ENCODE measurements around the gene SEMA3B.

SEMA3B gene

DNA sequence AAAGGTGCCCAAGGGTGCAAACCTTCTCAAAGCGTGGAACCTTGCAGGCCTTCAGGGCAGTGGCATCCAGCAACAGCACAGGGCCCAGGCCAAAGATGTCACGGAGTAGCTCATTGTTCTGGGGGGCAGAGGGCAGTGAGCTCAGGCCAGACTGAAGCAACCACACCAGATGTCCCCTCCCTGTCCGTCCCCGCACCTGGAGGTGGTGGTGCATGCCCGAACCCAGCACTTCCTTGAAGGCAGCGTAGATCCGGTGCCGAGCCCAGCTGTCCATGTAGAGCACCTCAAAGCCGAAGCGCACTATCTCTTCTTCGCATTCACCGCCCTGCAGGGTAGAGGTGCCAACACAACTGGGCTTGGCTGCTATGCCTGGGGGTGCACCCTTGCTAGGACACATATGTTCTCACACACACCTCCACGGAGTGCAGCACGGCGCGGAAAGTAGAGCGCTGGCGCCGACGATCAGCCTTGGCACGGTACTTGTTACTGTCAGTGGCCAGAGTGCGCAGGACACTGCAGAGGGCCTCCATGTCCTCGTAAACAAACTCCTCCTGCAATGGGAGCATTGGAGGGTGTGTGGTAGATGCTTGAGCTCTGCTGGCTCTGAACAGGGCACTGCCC is 19.6 kb downstream of the SEMA3B start:
- Mint-ChIP-seq H3K9me3 (no peaks in the 10 kb centered on the region), H3K36me3 (peaks cover 9% of the 10 kb centered on the region), H3K27me3 (no peaks in the 10 kb centered on the region), H3K4me3 (no peak overlapping the region), H3K27ac (no peak overlapping the region), H3K4me1 (peaks cover 14% of the 10 kb centered on the region)

DNA sequence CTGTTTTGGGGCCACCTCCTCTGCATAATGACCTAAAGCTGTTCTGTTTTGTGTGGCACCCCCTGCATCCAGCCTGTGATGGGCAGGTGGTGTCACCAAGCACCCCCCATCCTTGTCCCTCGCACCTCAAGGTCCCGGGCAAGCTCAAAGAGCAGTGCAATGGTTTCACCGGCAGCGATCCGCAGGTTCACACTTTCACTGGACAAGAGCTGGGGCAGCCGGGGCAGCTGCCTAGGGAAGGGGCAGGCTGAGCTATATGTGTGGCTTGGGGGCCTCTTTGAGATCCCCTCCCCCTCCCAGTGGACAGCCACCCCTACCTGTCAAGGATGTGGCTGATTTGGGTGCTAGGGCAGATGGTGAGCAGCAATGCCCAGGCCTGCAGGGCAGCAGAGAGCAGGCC is 20.2 kb downstream of the SEMA3B start:
- Mint-ChIP-seq H3K9me3 (no peaks in the 10 kb centered on the region), H3K27me3 (no peaks in the 10 kb centered on the region), H3K4me1 (peaks cover 14% of the 10 kb centered on the region), H3K36me3 (peaks cover 9% of the 10 kb centered on the region), H3K4me3 (peak overlapping the region; percentile 57), H3K27ac (no peak overlapping the region)

DNA sequence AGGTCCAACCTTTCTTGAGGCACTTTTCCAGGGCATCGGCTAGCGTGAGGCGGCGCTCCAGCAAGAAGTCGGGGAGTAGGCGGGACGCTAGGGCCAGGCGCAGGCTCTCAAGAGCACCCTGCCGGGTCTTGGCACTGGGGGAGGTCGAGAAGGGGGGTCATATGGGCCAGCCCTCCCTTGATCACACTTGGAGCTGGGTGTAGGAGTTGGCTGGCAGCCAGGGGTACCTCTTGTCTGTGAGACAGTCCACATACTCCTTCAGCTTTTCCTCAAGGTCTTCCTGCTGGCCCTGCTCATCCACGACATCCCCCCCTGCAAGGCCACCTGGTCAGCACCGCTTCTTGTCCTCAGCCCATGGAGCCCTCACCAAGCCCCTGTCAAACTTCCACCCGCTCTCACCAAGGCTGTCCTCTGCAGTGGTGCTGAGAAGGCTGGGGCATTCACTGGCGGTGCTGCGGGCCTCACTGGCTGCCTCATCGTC is 21.3 kb downstream of the SEMA3B start:
- Mint-ChIP-seq H3K27ac (no peak overlapping the region), H3K27me3 (no peaks in the 10 kb centered on the region), H3K4me1 (peaks cover 14% of the 10 kb centered on the region), H3K9me3 (no peaks in the 10 kb centered on the region), H3K36me3 (peaks cover 9% of the 10 kb centered on the region), H3K4me3 (peak overlapping the region; percentile 91)

DNA sequence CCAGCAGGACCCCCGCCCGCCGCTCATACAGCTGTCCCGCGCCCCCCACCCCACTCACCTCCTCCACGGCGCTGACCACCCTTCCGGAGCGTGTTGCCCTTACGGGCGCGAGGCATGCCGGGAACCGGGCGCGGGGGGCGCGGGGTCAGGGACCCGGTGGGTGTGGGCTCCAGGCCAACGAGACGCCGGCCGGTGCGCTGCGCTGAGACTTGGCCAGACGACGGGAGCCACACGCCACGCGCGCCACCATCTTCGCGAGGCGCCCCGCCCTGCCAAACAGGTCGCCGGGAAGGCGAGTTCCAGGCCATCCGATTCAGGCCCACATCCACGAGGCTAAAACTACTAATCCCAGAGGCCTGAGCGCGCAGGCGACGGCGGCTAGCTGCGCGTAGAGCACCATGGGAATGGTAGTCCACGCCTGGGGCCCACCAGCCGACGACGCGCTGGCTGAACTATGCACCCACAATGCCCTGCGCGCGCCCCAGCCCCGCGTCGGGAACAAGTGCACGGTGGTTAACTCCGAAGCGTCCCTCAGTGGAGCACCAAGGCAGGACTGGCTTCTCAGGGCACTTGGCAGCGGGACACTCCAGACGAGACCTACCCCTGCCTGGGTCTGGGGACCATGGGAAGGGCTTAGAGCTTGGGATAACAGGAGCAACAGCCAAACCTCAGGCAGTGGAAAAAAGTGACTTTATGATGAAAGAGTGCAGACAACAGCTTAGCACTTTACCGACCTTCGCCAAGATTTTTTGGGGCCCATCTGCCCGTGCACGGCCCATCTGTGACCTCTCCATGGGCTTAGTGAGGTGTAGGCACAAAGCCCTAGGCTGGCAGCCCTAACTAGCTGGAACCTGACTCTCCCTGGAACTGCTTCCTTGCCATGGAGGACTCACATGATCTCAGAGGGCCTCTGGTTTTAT is 23.5 kb downstream of the SEMA3B start, which contains the start of gene IFRD2:
TSS of gene IFRD2 (minus strand) at position 271 of the 920 bp plus-strand sequence. CDS start at position 116, 155 bp downstream.
- Mint-ChIP-seq H3K4me1 (peaks cover 16% of the 10 kb centered on the region), H3K9me3 (no peaks in the 10 kb centered on the region), H3K27ac (peak within 1 kb of the TSS; percentile 95), H3K36me3 (peaks cover 8% of the 10 kb centered on the region), H3K4me3 (peak within 1 kb of the TSS; percentile 91), H3K27me3 (no peaks in the 10 kb centered on the region)

DNA sequence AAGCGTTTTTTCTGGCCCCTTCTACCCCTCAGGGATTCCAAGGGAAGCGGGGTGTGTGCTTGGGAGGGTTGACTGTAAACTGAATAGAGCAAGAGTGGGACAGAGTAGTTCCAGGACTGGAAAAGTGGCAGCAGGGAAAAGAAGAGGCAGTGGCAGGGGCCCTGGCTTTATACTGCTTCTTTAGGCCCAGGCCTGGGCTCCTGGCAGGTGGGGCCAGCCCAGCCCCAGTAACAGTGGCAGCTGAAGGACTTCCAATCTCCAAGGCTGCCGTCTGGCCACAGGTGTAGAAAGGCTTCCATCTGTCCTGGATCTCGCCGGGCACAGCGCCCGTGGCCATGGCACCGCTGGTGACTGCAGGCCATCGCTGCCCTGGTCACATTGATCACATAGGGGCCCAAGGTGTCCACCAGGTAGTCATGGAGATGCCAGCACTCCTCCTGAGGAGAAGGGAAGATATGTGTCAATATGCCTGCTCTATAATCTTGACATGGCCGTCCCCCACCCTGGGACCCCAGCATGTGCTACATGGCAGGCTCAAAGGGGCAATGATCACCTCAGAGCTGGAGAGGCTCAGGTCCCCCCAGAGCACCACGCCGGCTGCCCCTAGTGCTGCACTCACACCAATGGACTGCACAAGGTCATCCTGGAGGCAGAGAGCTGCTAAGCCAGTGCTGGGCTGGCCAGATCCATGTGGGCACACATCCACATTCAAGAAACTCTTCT is 24.3 kb downstream of the SEMA3B start:
- H3K9me3 Mint-ChIP-seq, result no peaks in the 10 kb centered on the region
- H3K27ac Mint-ChIP-seq, result peak overlapping the region; percentile 95
- H3K27me3 Mint-ChIP-seq, result no peaks in the 10 kb centered on the region
- peak overlapping the region; percentile 91 for H3K4me3 Mint-ChIP-seq
- peaks cover 8% of the 10 kb centered on the region for H3K36me3 Mint-ChIP-seq
- H3K4me1 Mint-ChIP-seq, result peaks cover 23% of the 10 kb centered on the region

DNA sequence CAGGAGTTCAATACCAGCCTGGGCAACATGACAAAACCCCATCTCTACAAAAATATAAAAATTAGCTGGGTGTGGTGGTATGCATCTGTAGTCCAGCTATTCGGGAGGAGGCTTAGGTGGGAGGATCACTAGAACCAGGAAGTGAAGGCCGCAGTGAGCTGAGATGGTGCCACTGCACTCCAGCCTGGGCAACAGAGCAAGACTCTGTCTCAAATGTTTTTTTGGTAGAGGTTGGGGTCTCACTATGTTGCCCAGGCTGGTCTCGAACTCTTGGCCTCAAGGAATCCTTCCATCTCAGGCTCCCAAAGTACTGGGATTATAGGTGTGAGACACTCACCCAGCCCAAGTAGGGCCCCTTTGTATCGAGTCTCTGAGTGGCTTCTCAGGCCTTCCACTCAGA is 25.1 kb downstream of the SEMA3B start:
- Mint-ChIP-seq H3K27me3 (no peaks in the 10 kb centered on the region), H3K27ac (no peak overlapping the region), H3K4me1 (peaks cover 26% of the 10 kb centered on the region), H3K9me3 (no peaks in the 10 kb centered on the region), H3K4me3 (no peak overlapping the region), H3K36me3 (peaks cover 8% of the 10 kb centered on the region)

DNA sequence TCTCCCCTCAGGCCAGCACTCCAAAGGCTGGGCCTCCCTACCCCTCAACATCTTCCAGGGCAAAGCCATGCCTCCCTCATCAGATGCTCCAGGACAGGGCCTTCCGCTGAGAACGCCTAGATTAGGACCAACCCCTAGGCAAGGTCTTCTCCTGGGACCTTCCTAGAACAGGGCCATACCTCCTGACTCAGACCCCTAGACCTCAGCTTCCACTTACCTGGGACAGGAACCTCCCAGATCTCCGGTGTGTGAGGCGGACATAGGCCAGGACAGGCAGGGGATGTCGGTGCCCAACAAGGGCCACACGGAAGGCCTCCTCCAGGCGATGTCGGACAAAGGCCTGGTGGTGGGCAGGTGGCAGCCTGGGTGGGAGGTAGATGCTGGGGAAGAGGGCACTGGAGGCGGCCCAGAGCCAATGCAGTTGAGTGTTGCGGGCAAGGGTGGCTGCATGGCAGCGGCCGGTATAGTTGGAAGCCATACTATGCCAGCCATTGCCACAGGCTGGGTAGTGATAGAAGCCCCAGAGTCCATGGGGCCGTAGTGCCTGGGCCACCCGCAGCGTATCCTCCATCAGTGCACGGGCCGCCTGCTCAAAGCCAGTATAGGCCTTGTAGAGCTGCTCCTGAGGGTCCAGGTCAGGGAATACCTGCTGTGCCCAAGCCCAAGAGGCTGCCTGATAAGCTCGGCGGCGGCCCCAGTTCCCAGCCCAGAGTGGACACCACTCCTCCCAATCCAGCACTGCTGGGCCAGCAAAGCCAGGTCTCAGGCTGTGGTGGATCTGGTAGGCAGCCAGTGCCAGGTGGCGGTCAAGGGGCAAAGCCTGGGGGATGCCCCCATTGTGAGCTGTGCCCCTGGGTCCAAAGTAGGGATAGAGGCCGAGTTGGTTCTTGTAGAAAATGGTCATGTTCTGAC is 25.8 kb downstream of the SEMA3B start:
- H3K9me3 Mint-ChIP-seq, result no peaks in the 10 kb centered on the region
- no peaks in the 10 kb centered on the region for H3K27me3 Mint-ChIP-seq
- H3K27ac Mint-ChIP-seq, result peak overlapping the region; percentile 30
- H3K36me3 Mint-ChIP-seq, result peaks cover 5% of the 10 kb centered on the region
- no peak overlapping the region for H3K4me3 Mint-ChIP-seq
- peaks cover 31% of the 10 kb centered on the region for H3K4me1 Mint-ChIP-seq

DNA sequence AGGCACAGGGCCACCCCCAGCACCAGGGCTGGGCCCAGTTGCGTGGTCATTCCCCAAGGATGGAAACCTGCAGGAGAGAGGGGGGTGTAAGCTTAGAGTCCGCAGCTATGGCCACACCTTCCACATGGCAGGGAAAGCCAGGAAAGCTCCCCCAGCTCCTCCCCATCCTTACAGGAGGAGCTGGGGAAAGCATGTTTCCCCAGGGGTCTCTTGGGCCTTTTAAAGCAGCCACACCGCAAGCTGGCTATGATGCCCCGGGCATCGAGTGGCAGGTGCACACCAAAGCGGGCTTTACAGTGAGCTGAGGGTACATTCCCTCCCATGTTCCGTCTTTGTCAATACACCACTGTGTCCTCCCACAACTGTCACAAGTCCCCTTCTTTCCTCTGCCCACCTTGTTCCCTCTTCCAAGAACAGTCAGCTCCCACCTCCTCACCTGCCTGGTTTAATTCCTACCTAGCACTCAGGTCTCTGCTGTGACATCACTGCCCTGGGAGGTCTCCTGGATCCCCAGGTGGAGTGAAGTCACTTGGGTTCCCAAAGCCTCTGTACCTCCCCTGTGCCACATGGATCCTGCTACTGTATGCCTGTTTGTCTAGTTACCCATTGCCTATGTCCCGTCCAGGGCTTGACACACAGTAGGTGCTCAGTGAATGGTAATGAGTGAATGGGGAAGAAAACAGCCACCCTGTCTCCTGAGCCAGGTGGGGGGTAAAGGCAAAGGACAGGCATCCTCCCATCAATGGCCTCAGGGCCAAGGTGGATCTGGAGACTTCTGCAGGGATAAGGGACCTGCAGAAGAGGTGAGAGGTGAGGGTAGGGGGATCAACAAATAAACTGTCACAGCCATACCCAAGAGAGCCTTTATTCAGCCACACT is 26.8 kb downstream of the SEMA3B start:
- H3K36me3 Mint-ChIP-seq, result peaks cover 5% of the 10 kb centered on the region
- no peak overlapping the region for H3K4me3 Mint-ChIP-seq
- H3K27ac Mint-ChIP-seq, result no peak overlapping the region
- no peaks in the 10 kb centered on the region for H3K9me3 Mint-ChIP-seq
- peaks cover 39% of the 10 kb centered on the region for H3K4me1 Mint-ChIP-seq
- no peaks in the 10 kb centered on the region for H3K27me3 Mint-ChIP-seq

DNA sequence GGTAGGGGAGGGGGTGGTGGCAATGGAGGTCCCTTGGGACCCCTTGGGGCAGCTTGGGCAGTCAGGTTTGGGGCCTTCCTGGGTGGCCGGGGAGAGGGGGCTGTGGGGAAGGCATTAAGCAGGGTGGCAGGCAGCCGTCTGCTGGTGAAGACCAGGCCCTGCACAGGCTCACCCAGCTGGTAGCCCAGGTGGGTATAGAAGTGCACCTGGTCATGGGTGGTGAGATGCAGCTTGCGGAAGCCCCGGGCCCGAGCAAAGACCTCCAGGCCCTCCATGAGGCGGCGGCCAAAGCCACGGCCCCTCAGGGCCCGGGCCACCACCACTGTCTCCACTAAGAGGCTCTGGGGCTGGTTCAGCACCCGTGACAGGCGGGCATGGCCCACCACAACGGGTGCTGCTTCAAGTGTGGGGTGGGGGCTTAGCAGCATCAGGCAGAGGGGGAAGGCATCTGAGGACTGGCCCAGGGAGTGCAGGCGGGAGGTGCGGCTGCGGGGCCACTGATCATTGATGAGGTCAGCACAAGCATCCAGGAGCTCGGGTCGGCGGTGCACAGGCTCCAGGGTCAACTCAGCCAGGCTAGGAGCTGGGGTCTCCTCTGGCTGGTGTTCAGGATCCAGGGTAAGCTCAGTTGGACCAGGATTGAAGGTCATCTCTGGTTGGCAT is 27.9 kb downstream of the SEMA3B start:
- no peaks in the 10 kb centered on the region for H3K27me3 Mint-ChIP-seq
- no peak overlapping the region for H3K27ac Mint-ChIP-seq
- peak overlapping the region; percentile 15 for H3K4me3 Mint-ChIP-seq
- H3K9me3 Mint-ChIP-seq, result no peaks in the 10 kb centered on the region
- H3K4me1 Mint-ChIP-seq, result peaks cover 33% of the 10 kb centered on the region
- H3K36me3 Mint-ChIP-seq, result no peaks in the 10 kb centered on the region

DNA sequence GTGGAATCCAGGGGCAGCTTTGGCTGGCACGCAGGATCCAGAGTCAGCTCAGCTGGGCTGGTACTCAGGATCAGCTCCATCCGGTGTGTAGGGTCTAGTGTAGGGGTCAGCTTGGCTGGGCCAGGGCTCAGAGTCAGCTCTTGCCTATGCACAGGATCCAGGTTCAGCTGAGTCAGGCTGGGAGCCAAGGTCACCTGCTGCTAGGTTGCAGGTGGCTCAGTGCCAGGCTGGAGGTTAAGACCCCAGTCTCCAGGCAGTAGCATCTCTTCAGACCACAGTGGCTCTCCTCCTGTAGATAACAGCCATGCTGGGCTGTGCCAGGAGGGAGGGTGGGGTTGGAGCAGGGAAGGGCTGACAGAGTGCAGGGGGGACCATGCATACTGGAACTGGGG is 28.4 kb downstream of the SEMA3B start:
- H3K36me3 Mint-ChIP-seq, result no peaks in the 10 kb centered on the region
- peaks cover 31% of the 10 kb centered on the region for H3K4me1 Mint-ChIP-seq
- H3K27ac Mint-ChIP-seq, result no peak overlapping the region
- no peaks in the 10 kb centered on the region for H3K27me3 Mint-ChIP-seq
- no peaks in the 10 kb centered on the region for H3K9me3 Mint-ChIP-seq
- no peak overlapping the region for H3K4me3 Mint-ChIP-seq

DNA sequence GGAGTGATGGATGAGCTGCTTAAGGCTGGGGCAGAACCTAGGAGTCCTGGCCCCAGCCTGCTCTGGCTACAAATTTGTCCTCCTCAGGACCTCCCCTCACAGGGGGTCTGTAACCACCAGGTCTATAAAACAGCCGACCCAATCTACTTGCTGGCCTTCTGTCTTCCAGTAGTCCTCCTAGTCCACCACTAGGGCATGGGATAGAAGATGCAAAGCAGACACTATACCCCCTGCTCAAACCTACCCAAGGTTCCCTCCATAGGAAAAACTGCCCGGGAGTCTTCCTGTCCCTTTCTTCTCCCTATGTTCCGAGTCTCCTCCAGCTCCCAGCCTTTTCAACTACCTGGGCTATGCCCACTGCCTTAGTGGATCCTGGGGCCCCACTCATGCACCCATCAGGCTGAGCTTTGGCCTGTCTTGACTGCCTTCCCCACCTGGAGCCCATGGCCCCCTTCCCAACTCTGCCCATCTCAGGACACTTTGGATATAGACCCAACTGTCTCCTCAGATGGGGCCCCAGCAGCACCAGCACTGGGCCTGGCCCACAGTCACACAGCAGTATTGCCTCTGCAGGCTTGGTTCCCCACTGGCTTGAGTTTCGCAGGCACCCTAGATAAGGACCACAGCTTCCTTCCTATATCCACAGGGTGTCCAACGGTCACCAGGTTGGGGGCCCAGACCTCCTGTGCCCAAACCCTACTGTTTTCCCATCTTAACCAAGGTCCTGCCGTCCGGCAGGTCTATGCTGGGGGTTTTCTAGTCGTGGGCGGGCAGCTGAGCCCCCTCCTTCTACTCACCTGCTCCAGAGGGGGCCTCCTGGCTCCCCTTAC is 29.2 kb downstream of the SEMA3B start:
- H3K4me1 Mint-ChIP-seq, result peaks cover 25% of the 10 kb centered on the region
- no peaks in the 10 kb centered on the region for H3K36me3 Mint-ChIP-seq
- peak overlapping the region; percentile 93 for H3K4me3 Mint-ChIP-seq
- peak overlapping the region; percentile 17 for H3K27ac Mint-ChIP-seq
- H3K27me3 Mint-ChIP-seq, result no peaks in the 10 kb centered on the region
- H3K9me3 Mint-ChIP-seq, result no peaks in the 10 kb centered on the region

DNA sequence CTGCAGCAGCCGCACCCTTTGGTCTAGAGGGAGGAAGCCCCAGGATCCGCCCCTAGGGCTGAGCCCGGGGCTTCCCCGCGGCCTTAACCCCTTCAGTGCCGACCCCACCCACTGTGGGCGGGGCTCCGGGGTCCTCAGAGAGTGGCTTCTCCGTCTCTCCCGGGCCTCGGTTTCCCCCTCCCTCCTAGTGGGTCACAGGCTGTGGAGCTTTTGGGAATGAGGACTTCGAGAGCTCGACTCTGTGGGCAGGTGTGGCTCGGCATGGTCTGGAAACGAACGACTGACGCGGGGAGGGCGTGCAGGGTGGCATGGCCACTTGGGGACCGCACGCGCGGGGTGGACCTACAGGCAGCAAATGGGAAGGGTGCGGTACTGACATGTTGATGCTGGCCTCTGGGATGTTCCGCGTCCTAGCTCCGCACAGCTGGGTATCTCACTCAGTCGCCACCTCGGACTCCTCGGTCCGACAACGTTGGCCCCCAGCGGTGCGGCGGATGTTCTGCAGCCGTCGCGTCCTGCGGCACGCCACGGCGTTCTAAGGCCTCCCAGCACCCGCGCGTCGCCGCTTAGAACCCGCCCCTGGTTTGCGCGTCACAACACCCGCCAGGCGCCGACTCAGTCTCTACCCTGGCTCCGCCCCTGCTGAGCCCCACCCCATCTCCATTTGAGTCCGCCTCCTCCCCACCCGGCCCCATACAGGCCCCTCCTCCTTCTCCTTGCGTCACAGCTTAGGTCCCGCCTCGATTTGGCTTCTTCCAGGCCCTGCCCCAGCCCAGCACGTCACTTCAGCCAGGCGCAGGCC is 30.1 kb downstream of the SEMA3B start, which contains the start of the genes HYAL3 and NAA80:
TSS of gene HYAL3 (minus strand) at position 570 of the 802 bp plus-strand sequence. CDS start 3,803 bp downstream, outside the sequence.
TSS of gene NAA80 (minus strand) at position 570 of the 802 bp plus-strand sequence. CDS start 1,942 bp downstream, outside the sequence.
- Mint-ChIP-seq H3K36me3 (no peaks in the 10 kb centered on the region), H3K4me1 (peaks cover 25% of the 10 kb centered on the region), H3K27me3 (no peaks in the 10 kb centered on the region), H3K9me3 (no peaks in the 10 kb centered on the region), H3K4me3 (peak within 1 kb of the TSS; percentile 93), H3K27ac (peak within 1 kb of the TSS; percentile 97)

Measured in activated naive CD4-positive, alpha-beta T cell treated with anti-CD3 and anti-CD28 coated beads, Interleukin-2, amount 50 U/mL, for 24 hours (primary cell).